Progenitor cell of endocrine pancreas (in vitro differentiated cells): ENCODE results near the gene PDLIM4. TPM values are rescaled to one million over a fixed set of nuclear protein-coding genes. Genes with fewer than 3 reads are reported as not detected.

Source experiments
- DNase-seq: peaks from one replicate; pipeline ENCODE4 v3.0.0; 2021; ENCODE audit warnings: low spot score; ENCODE audit not compliant: unreplicated experiment
- H3K27ac Mint-ChIP-seq: 2 replicates; pipeline ENCODE4 v1.8.0; 2021; ENCODE audit warnings: mild to moderate bottlenecking, moderate library complexity, mixed read lengths
- H3K27me3 Mint-ChIP-seq: 2 replicates; pipeline ENCODE4 v1.8.0; 2021; ENCODE audit warnings: mixed read lengths
- H3K36me3 Mint-ChIP-seq: 2 replicates; pipeline ENCODE4 v1.8.0; 2022; ENCODE audit warnings: mixed read lengths; ENCODE audit not compliant: insufficient read depth
- H3K4me1 Mint-ChIP-seq: 2 replicates; pipeline ENCODE4 v1.8.0; 2021; ENCODE audit warnings: low read depth, mixed read lengths
- H3K4me3 Mint-ChIP-seq: 2 replicates; pipeline ENCODE4 v1.8.0; 2021; ENCODE audit warnings: low read depth, mild to moderate bottlenecking, moderate library complexity, mixed read lengths
- H3K9me3 Mint-ChIP-seq: 2 replicates; pipeline ENCODE4 v1.8.0; 2021; ENCODE audit warnings: low read depth, mixed read lengths
- CTCF ChIP-seq: fragments of 200-600 bp; sonication (generic); IDR thresholded peaks from one replicate; pipeline ENCODE4 v1.5.0; 2021; ENCODE audit warnings: antibody characterized with exemption, mild to moderate bottlenecking; ENCODE audit not compliant: unreplicated experiment
- total RNA-seq: library from RNA; stranded (reverse); gene quantifications from 2 replicates; pipeline ENCODE4 v1.2.1, GENCODE V29; 2021

Gene PDLIM4
- total RNA-seq, 1 donor from 2014 or later = 14.7 TPM

DNA sequence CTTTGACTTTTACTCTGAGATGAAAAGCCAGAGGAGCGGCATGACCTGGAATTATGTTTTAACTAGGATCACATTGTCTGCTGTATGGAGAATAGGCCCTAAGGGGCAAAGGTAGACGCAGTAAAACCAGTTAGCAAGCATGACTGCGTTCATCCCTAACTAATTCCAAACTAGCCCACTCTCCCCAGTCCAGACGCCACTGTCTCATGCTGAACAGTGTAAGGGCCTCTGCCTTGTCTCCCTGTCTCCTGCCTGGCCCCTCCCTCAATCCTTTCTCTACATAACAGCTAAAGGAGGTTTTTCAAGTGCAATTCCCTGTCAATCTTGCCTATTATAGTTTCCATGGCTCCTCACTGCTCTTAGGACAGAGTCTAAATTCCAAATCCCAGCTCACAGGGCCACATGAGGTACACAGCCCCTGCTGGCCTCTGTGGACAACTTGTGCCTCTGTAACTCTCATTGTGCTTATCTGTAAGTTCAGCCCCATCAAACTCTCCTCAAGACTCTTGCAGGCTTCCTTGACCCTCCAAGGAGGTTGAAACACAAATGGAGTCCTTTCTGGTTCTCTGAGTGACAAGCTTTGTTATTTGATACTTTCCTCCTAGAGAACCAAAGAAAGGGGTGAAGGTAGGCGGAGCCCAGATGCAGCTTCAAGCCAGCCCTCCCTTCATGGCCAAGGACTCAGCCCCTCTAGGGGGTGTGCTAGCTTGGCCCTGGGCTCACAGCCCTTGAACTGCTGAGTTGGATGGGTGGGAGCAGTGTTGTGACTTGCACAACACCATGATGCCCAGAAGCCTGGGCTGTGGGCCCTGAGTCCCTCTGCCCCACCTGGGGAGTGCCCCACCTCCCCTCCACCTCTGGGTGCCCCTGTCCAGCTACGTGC, 20.7 kb downstream of the PDLIM4 start:
- no peak overlapping the region for H3K27ac Mint-ChIP-seq
- H3K4me1 Mint-ChIP-seq = peaks cover 2% of the 10 kb centered on the region

GRCh38 chr5:132279801-132280200, 22.3 kb downstream of the PDLIM4 start:
- peaks cover 1% of the 10 kb centered on the region for H3K36me3 Mint-ChIP-seq
- peaks cover 2% of the 10 kb centered on the region for H3K4me1 Mint-ChIP-seq
- TF ChIP-seq CTCF = no peak
- H3K27ac Mint-ChIP-seq = no peak overlapping the region
- DNase-seq = no peak
- H3K4me3 Mint-ChIP-seq = no peak overlapping the region
- peaks cover 7% of the 10 kb centered on the region for H3K27me3 Mint-ChIP-seq
- no peaks in the 10 kb centered on the region for H3K9me3 Mint-ChIP-seq

More for the DNA sequence above, 20.7 kb downstream of the PDLIM4 start:
- H3K27me3 Mint-ChIP-seq = peaks cover 7% of the 10 kb centered on the region
- peaks cover 1% of the 10 kb centered on the region for H3K36me3 Mint-ChIP-seq
- TF ChIP-seq CTCF = no peak
- no peaks in the 10 kb centered on the region for H3K9me3 Mint-ChIP-seq
- H3K4me3 Mint-ChIP-seq = no peak overlapping the region
- DNase-seq = no peak

GRCh38 chr5:132280371-132281240, 23.1 kb downstream of the PDLIM4 start:
- H3K36me3 Mint-ChIP-seq = no peaks in the 10 kb centered on the region
- no peaks in the 10 kb centered on the region for H3K9me3 Mint-ChIP-seq
- H3K27me3 Mint-ChIP-seq = peaks cover 7% of the 10 kb centered on the region
- no peak overlapping the region for H3K27ac Mint-ChIP-seq
- H3K4me1 Mint-ChIP-seq = peaks cover 2% of the 10 kb centered on the region
- no peak overlapping the region for H3K4me3 Mint-ChIP-seq
- no peak for DNase-seq
- TF ChIP-seq CTCF = no peak

GRCh38 chr5:132281856-132282614, 24.5 kb downstream of the PDLIM4 start:
- no peaks in the 10 kb centered on the region for H3K36me3 Mint-ChIP-seq
- DNase-seq = no peak
- no peak overlapping the region for H3K4me3 Mint-ChIP-seq
- H3K27ac Mint-ChIP-seq = no peak overlapping the region
- peaks cover 7% of the 10 kb centered on the region for H3K27me3 Mint-ChIP-seq
- peaks cover 2% of the 10 kb centered on the region for H3K4me1 Mint-ChIP-seq
- no peak for TF ChIP-seq CTCF
- H3K9me3 Mint-ChIP-seq = no peaks in the 10 kb centered on the region
